GM18498 (cell line): ENCODE data around the gene FAM120A.

Experiments
- ATAC-seq: cut with Tn5 transposase; IDR thresholded peaks from one replicate; pipeline ENCODE4 v1.9.1; 2021; ENCODE audit warnings: mild to moderate bottlenecking, moderate library complexity; ENCODE audit not compliant: unreplicated experiment

Gene FAM120A

GRCh38 chr9:93546356-93546755 lies 94.9 kb downstream of the FAM120A start:
- no peak for ATAC-seq

DNA sequence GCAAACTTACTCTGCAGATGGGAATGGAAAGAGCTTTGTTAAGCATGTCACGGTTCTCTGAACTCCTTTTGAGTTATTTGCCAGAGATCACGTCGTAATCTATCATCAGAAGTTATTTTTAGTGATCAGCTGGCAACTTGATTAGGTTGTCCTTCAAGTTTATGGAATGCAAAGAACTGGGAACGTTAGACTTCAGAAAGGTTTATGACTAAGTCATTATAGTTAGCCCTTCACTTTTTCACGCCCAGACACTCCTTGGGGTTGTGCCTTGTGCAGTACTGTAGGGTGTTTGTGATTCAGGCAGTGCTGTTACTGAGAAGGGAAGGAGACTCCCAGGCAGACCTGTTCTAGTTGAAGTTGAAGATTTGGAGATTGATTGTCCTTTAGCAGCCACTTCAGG lies 98.1 kb downstream of the FAM120A start:
- ATAC-seq: no peak

- no peak for ATAC-seq
Observed at GRCh38 chr9:93552923-93553322, 101.4 kb downstream of the FAM120A start.

DNA sequence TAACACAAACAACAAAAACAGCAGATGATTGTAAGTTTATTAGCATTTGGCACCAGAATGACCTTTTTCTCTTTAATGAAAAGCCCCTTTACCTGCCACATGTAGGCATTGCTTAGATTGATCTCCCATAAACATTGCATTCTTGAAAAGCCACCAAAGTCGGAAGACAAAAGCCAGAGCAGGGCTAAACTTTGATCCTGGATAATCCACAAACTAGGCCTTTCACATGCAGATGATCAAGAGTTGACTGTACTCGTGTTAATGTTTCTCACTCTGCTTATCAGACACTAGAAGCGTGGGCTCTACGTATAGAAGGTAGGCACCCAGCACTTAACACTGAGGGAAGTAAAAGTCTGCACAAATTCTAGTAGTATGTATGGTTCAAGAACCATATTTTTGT lies 103.9 kb downstream of the FAM120A start:
- no peak for ATAC-seq

GRCh38 chr9:93557366-93558137 lies 106.1 kb downstream of the FAM120A start:
- no peak for ATAC-seq

- ATAC-seq: no peak
Observed at GRCh38 chr9:93558503-93558902, 107.0 kb downstream of the FAM120A start.

DNA sequence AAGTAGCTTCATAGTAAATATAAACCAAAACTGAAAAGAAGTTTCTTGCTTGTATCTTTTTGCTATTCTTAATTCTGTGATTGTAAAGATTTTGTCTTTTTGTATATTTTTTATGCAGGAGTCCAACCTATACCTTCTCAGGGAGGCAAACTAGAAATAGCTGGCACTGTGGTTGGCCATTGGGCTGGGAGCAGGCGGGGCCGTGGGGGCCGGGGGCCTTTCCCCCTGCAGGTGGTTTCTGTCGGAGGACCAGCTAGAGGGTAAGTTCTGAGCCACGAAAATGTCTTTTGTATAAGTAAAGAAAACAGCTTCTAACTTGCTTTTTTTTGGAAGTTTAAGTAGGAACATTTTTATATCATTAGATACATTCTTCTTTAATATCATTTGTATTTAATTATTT lies 109.5 kb downstream of the FAM120A start:
- ATAC-seq: no peak

GRCh38 chr9:93562157-93562556 lies 110.7 kb downstream of the FAM120A start:
- no peak for ATAC-seq

DNA sequence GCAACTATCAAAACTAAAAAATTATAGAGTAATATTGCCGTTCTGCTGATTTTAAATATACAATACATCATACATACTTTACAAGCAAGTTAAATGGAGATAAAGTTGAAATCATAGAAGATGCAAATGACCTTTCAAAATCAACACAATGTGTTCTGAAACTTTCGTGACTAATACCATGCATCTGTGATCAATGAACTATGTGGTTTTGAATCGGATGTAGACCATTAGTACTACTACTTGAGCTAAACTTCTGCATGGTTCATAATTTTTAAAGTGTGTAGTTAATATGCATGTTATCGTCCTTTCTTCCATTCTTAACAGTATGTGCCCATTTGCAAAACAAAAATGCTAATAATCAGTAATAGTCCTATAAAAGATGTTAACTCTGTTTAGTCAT lies 113.6 kb downstream of the FAM120A start:
- ATAC-seq: no peak

- peak; percentile 92 for ATAC-seq
Observed at GRCh38 chr9:93566408-93567270, 115.2 kb downstream of the FAM120A start.

DNA sequence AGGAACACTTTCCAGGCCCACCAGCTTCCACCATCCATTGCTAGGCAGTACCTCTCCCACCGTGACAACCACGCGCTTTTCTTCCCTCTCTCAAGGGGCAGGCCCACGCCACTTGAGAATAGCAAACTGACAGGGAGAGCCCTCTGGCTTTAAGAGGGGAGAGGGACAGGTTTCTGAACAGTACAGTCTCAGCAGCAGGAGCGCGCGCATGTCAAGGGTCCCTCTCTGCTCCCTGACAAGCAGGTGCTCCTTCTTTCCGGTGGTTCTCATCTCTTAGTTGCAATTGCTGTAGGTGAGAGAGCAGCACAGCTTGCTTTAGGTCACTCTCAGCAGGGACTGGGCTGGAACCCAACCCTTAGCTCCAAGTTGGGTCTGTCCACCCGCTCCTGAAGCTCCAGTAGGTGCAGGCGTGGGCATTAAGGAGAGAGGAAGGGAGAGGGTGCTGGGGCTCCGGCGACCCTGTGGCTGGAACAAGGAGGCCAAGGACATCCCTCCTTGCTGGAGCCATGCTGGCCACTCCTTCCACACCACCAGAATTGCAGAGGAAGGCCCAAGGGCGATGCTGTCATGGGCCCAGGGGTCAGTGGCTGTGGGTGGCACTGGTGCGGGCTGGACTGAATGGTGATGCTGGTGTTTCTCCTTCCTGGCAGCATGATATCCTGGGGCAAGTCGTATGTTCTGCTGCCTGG lies 115.9 kb downstream of the FAM120A start:
- no peak for ATAC-seq

- no peak for ATAC-seq
Observed at GRCh38 chr9:93568169-93568568, 116.7 kb downstream of the FAM120A start.

DNA sequence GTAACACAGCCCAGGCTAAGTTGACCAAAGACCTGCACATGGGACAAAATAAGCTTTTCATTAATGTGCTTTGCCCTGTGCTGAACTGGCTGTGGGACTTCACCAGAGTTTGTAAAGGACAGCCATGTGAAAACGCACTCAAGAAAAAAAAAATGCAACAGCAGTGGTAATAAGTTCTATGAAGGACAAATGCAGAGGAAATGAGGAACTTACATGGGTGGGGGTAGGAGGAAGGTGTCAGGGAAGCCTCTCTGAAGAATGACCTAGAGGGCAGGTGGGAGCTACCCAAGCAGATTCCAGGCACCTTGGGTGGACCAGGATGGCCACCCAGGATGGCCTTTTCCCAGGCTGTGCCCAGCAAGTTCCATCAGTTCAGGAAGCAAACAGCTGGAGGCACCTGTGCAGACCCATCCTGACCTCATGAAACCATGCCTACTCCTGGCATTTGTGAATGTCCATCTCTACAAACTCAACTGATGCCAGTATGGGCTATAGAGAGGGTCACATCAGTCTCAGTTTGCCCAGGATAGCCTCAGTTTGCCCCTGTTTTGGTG lies 118.2 kb downstream of the FAM120A start:
- ATAC-seq: no peak

DNA sequence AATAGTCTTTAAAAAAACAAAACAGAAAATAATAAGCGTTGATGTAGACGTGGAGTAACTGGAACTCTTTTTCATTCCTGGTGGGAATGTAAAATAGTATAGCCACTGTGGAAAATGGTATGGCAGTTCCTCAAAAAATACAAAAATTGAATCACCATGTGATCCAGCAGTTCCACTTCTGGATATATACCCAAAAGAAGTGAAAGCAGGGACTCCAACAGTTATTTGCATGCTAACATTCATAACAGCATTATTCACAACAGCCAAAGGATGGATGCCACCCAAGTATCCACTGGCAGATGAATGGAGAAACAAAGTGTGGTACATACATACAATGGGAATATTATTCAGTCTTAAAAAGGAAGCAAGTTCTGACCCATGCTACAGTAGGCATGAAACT lies 120.7 kb downstream of the FAM120A start:
- ATAC-seq: no peak

- ATAC-seq: no peak
Observed at GRCh38 chr9:93572636-93573515, 121.4 kb downstream of the FAM120A start.

- ATAC-seq: no peak
Observed at GRCh38 chr9:93573516-93573828, 122.0 kb downstream of the FAM120A start.

DNA sequence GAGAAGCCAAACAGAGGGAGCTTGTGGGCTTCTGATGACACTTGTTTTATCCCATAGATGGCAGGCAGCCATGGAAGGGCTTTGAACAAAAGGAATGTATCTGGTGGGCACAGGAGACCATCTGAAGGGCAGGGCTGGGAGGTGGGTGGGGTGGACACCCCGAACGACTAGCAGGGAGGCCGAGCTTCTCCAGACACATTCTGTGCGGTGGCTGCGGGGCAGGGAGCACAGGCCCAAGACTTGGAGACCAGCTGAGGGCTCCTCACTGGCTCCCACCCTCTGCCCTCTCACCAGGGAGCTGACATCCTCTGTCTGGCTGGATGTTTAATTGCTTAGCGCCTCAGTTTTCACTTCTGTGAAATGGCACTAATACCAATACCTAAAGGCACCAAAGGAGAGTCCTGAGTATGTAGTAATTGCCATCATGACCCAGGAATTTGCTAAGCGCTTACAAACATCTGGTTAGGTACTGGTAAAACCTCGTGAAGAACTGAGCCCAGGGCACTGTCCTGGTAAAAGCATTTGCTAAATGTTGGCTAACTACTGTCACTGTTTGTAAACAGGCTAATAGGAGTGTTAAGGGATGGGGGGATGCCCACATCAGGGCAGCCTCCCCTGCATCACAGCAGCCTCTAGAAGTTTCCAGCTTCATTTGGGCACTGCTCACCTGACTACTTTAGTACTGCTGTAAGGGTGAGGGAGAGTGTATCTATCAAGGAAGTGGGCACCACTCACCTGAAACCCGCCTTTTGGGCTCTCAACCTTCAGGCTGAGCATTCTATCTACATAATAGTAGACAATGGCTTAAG lies 122.8 kb downstream of the FAM120A start:
- no peak for ATAC-seq

DNA sequence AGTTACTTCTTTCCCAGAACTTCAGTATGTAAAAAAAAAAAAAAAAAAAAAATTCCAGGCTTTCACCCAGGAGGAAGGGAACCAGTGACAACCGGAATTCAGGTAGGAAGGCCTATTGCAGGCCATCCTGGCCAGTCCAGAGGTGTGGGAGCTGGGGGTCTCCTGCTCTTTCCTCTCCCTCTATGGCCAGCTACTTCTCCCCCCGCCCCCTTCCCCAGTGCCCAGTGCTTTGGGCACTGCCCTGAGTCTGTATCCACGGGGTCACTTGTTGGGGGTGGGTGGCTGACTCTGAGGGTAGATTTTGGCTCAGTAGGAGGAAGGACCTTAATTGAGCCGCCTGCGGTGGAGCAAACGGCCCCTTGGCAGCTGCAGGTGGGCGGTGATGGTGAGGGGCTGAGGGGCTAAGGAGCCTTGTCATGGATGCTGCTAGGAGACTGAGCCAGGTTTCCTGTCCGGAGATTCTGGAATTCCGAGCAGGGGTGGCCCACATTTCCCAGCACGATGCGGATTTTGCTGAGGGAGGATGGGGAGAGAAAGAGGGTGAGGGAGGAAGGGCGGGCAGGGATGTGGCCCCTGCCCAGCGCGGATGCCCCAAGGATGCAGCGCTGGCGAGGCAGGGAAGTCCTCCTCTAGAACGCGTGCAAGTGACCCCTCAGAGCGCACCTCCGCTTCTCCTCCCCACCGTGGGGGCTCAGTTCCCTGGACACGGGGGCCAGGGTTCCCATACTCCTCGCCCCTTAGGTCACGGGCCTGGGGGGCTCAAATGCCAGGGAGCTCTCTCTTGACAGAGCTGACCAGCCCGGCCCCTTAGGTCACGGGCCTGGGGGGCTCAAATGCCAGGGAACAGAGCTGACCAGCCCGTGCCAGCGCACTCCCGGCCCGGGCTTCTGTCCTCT lies 123.7 kb downstream of the FAM120A start:
- no peak for ATAC-seq
